Measurements from ENCODE around the gene RAP1GAP.
A peak's percentile ranks its signal among the peaks of the same experiment; 100 is the strongest.

RAP1GAP gene

DNA sequence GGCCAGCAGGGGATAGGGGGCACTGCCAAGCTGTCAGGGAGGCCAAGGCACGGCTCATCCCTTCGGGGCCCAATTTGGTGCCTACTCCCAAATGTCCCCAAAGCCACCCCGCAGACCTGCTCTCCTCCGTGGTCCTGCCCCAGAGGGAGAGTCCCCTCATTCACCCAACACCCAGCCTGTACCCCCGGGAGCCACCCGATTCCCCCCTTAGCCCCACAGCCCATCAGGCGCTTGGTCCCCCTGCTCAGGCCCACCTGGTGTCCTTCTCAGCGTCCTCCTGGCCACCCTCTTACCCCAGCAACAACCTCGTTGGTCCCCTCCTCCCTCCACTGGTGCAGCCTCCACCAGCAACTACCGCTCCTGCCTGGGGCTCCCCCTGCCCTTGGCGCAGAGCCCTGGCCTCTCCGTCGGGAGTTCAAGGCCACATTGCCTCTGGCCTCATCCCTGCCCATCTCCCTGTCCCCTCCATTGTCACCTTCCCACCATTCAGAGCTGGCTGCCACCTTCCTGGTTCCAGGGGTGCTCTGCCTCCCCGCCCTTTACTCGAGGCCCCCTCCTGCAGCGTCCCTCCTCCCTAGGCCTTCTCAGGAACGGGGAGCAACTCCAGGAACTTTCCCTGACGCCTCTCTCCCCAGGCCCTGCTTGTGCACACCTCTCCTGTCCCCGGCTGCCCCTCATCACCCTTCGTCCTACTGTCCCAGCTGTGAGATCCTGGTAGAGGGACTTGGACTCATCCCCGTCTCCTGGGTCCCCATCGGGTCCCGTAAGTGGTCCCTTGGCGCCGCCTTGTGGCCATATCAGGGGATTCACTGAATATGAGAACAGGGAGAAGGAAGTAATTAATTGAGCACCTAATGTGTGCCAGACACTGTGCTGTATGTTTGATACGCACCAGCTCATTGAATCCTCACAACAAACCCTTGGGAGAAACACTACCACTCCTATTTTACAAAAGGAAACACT, 73.9 kb downstream of the RAP1GAP start:
- H3K27ac ChIP-seq: peak overlapping the region; percentile 25
- H3K9me3 ChIP-seq: no peaks in the 10 kb centered on the region
- peaks cover 7% of the 10 kb centered on the region for H3K27me3 ChIP-seq
- TF ChIP-seq, protein P1, sequence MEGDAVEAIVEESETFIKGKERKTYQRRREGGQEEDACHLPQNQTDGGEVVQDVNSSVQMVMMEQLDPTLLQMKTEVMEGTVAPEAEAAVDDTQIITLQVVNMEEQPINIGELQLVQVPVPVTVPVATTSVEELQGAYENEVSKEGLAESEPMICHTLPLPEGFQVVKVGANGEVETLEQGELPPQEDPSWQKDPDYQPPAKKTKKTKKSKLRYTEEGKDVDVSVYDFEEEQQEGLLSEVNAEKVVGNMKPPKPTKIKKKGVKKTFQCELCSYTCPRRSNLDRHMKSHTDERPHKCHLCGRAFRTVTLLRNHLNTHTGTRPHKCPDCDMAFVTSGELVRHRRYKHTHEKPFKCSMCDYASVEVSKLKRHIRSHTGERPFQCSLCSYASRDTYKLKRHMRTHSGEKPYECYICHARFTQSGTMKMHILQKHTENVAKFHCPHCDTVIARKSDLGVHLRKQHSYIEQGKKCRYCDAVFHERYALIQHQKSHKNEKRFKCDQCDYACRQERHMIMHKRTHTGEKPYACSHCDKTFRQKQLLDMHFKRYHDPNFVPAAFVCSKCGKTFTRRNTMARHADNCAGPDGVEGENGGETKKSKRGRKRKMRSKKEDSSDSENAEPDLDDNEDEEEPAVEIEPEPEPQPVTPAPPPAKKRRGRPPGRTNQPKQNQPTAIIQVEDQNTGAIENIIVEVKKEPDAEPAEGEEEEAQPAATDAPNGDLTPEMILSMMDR (IDR thresholded peaks at IDR 0.05): peak; percentile 91
- no peaks in the 10 kb centered on the region for H3K36me3 ChIP-seq
- H3K4me1 ChIP-seq (ENCODE audit: control insufficient read depth in 1 of 2, insufficient read depth in 1 of 2, low read depth in 1 of 2, low read length in 1 of 2): peaks cover 42 to 43% of the 10 kb centered on the region in 2 experiments
- peak overlapping the region in 1 of 2 experiments; percentile 5 for H3K4me3 ChIP-seq (ENCODE audit: low read depth in 1 of 2, low read length in 1 of 2)

DNA sequence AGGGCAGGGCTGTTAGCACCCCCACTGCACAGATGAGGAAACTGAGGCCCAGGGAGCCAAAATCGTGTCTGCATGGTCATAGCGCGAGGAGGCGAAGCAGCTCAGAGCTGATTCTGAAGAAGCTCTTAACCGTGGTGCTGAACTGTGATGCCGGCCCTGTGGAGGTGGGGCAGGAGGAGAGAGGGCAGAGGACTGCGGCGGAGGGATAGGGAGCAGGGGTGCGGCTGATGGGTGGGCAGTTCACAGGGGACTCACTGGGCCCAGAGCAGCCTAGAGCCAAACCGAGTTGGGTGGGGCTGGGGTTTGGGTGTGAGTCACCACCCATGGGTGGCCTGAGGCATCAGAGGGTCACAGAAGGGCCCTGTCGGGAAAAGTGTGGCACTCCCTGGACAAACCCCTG, 74.7 kb downstream of the RAP1GAP start:
- Histone ChIP-seq H3K27me3 (peaks cover 7% of the 10 kb centered on the region), H3K27ac (peak overlapping the region; percentile 25), H3K9me3 (no peaks in the 10 kb centered on the region), H3K4me3 (ENCODE audit: low read depth in 1 of 2, low read length in 1 of 2) (no peak overlapping the region), H3K36me3 (no peaks in the 10 kb centered on the region), H3K4me1 (ENCODE audit: control insufficient read depth in 1 of 2, insufficient read depth in 1 of 2, low read depth in 1 of 2, low read length in 1 of 2) (peaks cover 49 to 50% of the 10 kb centered on the region in 2 experiments)
- TF ChIP-seq, protein P1 (IDR thresholded peaks at IDR 0.05): no peak

DNA sequence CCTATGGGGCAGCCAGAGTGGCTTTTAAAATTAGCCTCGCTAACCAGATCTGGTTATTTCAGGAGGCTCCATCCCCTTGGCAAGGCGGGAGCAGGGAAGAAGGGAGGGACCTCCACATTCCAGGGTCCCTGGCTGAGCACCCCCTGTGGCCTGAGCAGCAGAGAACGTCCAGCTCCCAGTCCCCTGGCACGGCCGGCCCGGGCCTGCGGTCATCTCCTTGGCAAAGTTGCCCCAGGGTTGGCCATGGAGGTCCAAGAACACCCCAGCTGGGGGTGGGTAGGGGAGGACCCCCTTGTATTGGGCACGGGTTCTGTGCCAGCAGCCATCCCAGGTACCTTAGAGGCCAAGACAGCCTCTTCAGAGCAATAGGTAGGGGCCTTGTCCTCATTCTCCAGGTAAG, 75.9 kb downstream of the RAP1GAP start:
- H3K27me3 ChIP-seq: no peaks in the 10 kb centered on the region
- TF ChIP-seq, protein P1 (IDR thresholded peaks at IDR 0.05): no peak
- no peaks in the 10 kb centered on the region for H3K36me3 ChIP-seq
- peaks cover 53 to 61% of the 10 kb centered on the region in 2 experiments for H3K4me1 ChIP-seq (ENCODE audit: control insufficient read depth in 1 of 2, insufficient read depth in 1 of 2, low read depth in 1 of 2, low read length in 1 of 2)
- no peaks in the 10 kb centered on the region for H3K9me3 ChIP-seq
- no peak overlapping the region for H3K4me3 ChIP-seq (ENCODE audit: low read depth in 1 of 2, low read length in 1 of 2)
- H3K27ac ChIP-seq: no peak overlapping the region

DNA sequence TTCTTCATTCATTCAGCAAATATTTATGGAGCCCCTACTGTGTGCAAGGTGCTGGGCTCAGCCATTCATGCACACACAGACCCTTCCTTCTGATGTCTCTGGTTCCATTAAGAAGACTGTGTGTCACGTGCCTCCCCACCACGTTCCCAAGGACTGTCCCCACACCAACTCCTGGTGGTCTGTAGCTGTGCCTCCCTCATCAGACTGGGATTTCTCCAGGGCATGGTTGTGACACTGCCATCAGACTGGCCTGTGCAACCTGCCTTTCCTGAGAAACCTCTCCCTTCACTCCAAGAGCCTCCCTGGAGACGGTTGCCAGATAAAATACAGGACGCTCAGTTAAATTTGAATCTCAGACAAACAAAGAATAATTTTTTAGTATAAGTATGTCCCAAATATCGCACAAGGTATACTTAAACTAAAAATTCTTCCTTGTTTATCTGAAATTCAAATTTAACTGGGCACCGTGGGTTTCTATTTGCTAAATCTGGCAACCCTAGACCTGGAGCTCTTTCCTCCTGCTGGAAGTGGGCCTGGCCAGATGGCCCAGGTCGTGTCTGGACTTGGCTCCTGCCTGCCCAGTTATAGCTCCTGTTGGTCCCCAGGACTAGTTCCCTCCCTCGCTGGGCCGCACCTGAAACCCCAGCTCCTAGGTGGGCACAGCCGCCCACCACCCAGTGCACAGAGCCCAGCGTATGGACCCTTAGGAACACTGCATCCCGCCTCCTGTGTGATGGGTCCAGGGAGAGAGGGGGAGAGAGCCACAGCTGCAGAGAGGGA, 76.9 kb downstream of the RAP1GAP start:
- TF ChIP-seq, protein P1 (IDR thresholded peaks at IDR 0.05): no peak
- Histone ChIP-seq H3K9me3 (no peaks in the 10 kb centered on the region), H3K27ac (peak overlapping the region; percentile 21), H3K4me3 (ENCODE audit: low read depth in 1 of 2, low read length in 1 of 2) (no peak overlapping the region), H3K27me3 (no peaks in the 10 kb centered on the region), H3K36me3 (no peaks in the 10 kb centered on the region), H3K4me1 (ENCODE audit: control insufficient read depth in 1 of 2, insufficient read depth in 1 of 2, low read depth in 1 of 2, low read length in 1 of 2) (peaks cover 62 to 68% of the 10 kb centered on the region in 2 experiments)

DNA sequence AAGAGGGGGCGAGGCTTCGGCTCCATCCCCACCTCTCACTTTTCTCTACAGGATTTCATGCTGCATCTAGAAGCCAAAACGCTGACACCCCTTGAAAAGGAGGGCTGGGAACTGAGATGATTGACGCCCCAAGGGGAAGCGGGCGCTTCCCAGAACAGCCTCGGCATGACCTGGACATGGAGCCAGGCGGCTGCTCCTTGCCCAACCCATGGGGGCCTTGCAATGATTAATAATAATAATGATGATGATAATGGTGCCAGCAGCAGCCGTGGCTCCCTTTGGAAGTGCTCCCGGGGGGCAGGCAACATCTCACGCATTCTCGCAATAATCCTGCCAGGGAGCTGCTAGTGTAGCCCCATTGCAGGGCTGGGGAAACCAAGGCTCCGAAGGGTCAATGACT, 78.2 kb downstream of the RAP1GAP start:
- H3K4me3 ChIP-seq (ENCODE audit: low read depth in 1 of 2, low read length in 1 of 2): peak overlapping the region; percentile 43 to 54
- H3K4me1 ChIP-seq (ENCODE audit: control insufficient read depth in 1 of 2, insufficient read depth in 1 of 2, low read depth in 1 of 2, low read length in 1 of 2): peaks cover 75 to 80% of the 10 kb centered on the region in 2 experiments
- H3K9me3 ChIP-seq: no peaks in the 10 kb centered on the region
- no peaks in the 10 kb centered on the region for H3K36me3 ChIP-seq
- TF ChIP-seq, protein P1 (IDR thresholded peaks at IDR 0.05): no peak
- H3K27me3 ChIP-seq: no peaks in the 10 kb centered on the region
- peak overlapping the region; percentile 89 for H3K27ac ChIP-seq

Data from neutrophil (primary cell).